ENCODE results near the gene THEMIS2.
"Not testable (repeated sequence)": the region's sequence is repeated elsewhere in the genome, so short reads cannot be mapped to it uniquely, and the experiment has no call there.

Gene THEMIS2

DNA sequence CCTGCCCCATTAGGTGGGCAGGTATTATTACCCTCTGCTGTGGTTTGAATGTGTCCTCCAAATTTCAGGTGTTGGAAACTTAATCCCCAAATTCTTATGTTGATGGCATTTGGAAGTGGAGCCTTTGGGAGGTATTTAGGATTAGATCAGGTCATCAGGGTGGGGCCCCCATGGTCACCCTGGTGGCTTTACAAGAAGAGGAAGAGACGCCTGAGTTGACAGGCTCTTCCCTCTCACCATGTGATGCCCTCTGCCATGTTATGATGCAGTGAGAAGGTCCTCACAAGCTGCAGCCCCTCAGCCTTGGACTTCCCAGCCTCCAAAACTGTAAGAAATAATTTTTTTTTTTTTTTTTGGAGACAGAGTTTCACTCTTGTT, 8.8 kb upstream of the THEMIS2 start:
- DNase-seq: no peak

DNA sequence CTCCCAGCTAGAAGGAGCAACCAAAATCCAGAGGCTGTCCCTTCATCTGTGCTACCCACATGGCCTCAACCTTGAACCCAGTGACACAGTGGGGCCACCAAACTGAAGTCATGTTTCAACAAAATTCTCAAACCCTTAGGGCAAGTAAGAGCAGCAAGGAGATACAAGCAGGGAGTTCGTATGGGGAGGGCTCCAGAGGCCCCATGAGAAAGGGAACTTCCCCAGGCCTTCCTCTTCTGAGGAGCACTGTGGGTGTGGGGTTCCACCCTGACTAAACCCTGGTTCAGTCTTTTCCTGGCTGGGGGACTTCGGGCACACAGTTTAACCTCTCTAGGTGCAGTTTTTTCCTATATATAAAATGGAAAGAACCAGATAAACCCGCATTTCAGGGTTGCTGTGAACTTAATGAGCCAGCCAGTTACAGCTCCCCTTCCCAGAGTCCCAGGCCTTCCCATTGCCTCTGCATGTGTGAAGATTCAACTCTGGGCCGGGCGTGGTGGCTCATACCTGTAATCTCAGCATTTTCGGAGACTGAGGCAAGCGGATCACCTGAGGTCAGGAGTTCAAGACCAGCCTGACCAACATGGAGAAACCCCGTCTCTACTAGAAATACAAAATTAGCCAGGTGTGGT, 8.0 kb upstream of the THEMIS2 start:
- peak; percentile 51 to 53 for DNase-seq

DNA sequence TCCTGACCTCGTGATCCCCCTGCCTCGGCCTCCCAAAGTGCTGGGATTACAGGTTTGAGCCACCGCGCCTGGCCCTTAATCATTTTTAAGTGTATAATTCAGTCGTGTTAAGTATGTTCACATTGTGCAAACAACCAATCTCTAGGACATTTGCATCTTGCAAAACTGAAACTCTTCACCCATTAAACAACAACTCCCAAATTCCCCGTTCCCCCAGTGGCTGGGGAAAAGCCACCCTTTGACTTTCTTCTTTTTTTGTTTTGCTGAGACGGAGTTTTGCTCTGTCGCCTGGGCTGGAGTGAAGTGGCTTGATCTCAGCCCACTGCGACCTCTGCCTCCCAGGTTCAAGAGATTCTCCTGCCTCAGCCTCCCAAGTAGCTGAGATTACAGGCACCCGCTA, 6.5 kb upstream of the THEMIS2 start:
- DNase-seq: no peak

DNA sequence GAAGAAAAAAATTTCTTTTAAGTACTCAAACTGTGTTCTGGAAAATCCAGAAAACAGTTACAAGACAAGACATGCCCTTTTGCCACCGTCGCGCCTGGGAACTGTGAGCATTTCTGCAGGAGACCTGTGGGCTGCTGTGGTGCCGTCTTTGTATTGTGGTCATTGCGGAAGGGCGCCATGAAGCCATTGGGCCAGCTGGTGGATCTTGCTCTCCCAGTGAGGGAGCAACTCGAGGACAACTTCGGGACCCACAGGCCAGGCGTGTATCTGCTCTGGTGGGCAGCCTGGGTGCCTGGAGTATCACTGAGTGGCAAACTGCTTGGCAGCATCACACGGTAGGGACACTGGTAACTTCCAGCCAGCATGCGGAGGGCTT, 3.8 kb upstream of the THEMIS2 start:
- no peak for DNase-seq

DNA sequence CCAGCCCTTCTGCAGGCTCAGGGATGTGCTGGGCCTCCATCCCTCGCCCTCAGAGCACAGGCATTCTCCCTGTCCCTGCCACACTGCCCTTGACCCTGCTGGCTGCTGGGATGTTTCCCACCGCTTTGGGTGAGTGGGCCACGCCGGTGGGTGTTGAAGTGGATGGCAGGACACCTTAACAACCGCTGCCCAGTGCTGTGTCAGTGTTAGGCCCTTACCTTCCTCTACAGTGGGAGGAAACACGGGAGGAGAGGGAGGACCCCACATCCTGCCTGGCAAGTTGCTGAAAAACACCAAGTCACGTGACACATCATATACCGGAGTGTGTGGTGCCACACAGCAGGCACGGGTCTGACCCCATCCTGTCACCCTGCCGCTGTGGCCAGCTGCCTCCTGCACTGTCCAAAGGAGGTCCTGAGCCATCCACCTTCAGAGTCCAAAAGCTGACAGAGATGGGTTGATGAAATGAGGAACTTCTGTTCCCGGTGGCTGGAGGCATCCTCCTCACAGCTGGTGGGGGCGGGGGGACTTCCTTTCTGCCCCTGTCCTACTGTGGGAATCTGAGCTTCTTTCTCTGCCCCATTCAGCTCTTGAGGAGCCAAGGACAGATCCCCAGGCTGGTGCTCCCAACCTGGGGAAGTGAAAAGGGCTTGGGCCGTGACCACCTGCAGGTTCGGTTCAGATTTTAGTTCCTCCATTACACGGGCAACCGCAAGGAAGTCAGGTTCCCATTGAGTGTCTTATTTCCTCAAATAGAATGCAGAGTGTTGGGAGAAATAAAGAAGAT, 3.2 kb upstream of the THEMIS2 start:
- DNase-seq: peak; percentile 73

DNA sequence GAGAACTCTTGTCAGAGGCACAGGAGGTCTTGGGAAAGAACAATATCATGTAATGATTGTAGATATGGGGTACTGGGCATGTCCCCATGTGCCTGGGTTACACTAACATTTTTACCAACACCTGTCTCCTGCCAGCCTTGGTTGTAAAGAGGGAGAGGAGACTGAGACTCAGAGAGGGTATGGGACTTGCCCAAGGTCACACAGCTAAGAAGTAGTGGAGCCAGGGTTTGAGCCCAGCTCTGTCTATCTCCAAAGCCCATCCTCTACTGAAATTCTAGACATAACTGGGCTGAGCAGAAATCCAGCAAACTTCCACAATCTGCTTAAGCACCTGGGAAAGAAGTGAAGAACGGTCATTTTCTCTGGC, 2.6 kb upstream of the THEMIS2 start:
- DNase-seq: no peak

DNA sequence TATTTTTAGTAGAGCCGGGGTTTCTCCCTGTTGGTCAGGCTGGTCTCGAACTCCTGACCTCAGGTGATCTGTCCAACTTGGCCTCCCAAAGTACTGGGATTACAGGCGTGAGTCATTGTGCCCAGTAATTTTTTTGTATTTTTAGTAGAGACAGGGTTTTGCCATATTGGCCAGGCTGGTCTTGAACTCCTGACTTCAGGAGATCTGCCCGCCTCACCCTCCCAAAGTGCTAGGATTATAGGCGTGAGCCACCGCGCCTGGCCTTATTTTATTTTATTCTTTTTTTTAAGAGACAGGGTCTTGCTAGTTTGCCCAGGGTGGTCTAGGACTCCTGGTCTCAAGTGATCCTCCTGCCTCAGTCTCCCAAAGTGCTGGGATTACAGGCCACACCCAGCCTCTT, 1.3 kb upstream of the THEMIS2 start:
- not testable (repeated sequence) for DNase-seq

DNA sequence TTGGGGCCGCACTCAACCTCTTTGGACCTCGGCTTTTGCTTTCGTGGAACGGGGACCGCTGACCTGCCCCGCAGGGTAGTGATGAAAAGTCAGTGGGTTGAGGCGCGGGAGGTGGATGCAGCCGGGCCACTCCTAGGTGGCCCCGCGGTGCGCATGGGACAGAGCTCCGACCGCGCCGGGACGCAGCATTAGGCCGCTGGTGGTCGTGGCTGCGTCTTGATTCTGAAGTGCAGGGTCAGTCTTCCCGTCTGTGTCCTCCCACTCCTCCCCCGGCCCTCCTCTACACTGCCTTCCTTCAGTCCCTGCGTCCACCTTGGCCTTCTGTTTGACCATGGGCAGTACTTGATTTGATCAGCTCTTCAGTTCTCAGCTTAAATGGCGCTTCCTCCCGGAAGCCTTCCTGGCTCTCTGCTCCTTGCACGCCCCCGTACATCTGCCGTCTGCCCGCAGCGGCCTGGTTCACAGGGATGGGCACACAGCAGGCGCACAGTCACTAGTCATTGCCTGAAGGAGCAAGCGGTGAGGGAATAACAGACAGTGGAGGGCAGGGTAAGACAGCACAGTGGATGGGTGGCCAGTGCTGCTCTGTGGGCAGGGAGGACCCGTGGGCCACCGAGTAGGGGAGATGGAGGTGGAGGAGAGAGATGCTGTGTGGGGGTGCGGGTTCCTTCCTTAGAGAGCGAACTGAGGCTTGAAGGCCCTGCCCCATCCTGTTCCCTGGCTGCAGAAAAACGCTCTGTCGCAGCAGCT, 633 bp downstream of the THEMIS2 start:
- peak; percentile 70 to 72 for DNase-seq

DNA sequence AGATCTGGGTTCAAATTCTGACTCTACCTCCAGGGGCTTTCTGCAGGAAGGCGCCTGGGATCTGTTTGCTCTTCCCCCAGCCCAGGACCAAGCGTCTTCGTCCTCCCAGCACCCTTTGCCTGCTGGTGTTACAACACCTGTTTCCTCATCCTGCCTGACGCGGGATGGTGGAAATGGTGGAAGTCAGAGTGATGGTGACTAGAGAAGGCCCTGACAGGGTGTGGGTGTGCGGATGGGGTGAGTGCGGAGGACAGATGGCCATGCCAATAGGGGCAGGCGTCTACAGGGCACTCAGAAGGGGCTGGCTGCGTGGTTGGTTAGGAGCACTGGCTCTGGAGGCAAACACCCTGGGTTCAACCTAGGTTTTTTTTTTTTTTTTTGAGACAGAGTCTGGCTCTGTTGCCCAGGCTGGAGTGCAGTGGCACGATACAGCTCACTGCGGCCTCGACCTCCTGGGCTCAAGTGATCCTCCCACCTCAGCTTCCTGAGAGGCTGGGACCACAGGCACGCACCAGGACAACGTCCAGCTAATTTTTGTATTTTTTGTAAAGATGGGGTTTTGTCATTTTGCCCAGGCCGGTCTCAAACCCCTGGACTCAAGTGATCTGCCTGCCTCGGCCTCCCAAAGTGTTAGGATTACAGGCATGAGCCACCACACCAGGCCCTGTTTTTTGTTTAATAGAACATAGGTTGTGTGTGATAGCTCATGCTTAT, 1.5 kb downstream of the THEMIS2 start:
- DNase-seq: no peak

DNA sequence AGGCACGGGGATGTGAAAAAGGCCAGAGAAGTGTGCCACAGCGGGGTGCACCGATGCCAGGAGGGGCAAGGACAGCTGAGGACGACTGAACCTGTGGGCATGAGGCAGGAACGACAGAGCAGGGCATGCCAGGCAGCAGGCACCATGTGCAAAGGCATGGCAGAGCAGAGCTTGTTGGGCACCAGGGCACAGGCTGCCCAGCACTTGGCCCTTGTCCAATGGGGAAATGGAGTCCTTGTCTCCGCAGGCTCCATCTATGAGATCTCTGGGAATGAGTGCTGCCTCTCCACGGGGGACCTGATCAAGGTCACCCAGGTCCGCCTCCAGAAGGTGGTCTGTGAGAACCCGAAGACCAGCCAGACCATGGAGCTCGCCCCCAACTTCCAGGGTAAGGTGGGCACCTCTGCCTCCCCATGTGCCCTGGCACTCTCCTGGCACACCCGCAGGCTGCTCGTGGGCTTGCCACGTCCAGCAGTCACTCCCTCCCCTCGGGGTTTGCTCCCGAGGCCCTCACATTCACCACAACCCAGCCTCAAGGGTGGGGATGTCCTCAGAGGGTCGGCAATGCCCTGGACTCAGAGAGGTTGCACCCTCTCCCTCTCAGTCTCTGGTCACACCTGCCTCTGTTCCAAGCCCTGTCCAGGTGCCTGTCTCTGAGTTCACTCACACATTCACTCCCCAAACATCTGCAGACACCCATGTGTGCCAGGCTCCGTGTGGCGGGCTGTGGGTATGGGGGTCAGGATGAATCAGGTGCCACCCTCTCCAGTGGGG, 4.2 kb downstream of the THEMIS2 start:
- no peak for DNase-seq

DNA sequence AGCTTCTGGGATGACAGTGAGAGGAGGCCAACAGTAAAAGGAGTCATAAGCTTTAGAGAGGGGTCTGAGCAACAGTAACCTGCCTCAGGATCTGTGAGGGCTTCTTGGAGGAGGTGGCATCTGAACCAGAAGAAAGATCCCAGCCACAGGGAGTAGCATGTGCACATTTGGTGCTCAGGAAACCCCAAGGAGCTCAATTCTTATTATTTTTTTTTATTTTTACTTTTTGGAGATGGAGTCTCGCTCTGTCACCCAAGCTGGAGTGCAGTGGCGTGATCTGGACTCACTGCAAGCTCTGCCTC, 4.7 kb downstream of the THEMIS2 start:
- DNase-seq: no peak

DNA sequence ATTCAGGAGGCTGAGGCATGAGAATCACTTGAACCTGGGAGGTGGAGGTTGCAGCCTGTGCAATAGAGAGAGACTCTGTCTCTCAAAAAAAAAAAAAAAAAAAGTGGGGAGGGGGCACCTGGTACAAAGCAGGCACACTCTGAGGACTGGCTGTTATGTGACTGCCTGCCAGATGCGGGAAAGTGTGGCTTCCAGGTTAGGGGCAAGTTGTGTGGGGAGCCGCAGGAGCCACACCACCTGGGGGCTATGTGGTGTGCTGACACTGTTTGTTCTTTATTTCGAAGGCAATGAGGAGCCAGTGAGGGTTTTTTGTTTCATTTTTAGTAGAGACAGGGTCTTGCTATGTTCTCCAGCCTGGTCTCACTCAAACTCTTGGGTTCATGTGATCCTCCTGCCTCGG, 5.7 kb downstream of the THEMIS2 start:
- no peak for DNase-seq

DNA sequence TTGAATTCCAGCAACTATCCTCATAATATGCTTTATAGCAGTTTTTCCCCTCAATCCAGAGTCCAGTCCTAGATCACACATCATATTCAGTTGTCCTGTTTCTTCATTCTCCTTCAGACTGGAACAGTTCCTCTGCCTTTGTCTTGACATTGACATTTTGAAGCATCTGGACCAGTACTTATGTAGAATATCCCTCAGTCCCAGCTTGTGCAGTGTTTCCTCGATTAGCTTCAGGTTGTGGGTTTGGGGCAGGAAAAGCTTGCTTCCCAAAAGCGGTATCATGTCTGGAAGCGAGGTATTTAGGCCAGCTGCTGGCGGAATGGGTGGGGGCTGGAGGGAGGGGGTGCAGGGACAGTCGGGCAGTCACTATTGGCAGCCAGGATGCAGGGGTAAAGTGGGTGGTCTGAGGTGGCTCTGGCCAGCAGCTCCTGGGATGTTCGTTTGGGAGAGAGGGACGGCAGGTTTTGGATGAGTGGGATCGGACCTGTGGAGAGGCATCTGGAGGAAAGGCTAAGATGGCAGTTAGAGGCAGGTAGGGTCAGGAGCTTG, 6.5 kb downstream of the THEMIS2 start:
- DNase-seq: no peak

DNA sequence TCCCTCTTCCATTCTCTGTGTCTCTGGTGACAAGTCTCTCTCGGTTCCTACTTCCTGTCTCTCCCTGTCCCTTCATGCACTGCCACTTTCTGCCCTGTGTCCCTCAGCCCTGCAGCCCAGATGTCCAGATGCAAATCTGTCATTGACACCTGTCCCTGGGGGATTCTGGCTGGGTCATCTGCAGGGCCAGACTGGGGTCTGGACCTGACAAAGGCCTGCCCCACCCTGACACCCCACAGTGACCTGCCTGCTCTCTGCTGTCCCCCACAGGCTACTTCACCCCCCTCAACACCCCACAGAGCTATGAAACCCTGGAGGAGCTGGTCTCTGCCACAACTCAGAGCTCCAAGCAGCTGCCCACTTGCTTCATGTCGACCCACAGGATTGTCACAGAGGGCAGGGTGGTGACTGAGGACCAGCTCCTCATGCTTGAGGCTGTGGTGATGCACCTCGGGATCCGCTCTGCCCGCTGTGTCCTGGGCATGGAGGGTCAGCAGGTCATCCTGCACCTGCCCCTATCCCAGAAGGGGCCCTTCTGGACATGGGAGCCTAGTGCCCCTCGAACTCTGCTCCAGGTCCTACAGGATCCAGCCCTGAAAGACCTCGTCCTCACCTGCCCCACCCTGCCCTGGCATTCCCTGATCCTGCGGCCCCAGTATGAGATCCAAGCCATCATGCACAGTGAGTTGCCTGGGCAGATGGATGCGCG, 7.2 kb downstream of the THEMIS2 start:
- no peak for DNase-seq

DNA sequence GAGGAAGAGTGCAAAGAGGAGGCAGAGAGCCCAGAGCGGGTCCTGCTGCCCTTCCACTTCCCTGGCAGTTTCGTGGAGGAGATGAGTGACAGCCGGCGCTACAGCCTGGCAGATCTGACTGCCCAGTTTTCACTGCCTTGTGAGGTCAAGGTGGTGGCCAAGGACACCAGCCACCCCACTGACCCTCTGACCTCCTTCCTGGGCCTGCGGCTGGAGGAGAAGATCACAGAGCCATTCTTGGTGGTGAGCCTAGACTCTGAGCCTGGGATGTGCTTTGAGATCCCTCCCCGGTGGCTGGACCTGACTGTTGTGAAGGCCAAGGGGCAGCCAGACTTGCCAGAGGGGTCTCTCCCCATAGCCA, 10.2 kb downstream of the THEMIS2 start:
- DNase-seq: no peak

DNA sequence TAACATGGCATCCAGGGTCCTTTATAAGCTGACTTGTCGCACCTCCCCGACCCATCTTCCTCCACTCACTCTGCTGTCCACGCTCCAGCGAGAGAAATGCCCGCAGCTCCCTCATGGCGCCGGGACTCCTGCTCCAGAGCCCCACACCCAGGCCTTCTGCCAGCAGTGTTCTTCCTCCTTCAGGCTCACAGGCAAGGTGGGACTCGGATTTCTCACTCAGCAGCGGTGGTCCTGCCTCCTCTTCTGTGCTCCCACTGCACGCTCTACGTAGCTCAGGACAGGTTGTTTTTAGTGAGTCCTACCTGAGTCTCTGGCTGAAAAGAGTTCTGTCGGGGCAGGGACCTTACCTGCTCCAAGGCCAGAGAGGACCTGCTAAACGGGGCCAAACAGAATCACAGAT, 11.2 kb downstream of the THEMIS2 start:
- DNase-seq: no peak

DNA sequence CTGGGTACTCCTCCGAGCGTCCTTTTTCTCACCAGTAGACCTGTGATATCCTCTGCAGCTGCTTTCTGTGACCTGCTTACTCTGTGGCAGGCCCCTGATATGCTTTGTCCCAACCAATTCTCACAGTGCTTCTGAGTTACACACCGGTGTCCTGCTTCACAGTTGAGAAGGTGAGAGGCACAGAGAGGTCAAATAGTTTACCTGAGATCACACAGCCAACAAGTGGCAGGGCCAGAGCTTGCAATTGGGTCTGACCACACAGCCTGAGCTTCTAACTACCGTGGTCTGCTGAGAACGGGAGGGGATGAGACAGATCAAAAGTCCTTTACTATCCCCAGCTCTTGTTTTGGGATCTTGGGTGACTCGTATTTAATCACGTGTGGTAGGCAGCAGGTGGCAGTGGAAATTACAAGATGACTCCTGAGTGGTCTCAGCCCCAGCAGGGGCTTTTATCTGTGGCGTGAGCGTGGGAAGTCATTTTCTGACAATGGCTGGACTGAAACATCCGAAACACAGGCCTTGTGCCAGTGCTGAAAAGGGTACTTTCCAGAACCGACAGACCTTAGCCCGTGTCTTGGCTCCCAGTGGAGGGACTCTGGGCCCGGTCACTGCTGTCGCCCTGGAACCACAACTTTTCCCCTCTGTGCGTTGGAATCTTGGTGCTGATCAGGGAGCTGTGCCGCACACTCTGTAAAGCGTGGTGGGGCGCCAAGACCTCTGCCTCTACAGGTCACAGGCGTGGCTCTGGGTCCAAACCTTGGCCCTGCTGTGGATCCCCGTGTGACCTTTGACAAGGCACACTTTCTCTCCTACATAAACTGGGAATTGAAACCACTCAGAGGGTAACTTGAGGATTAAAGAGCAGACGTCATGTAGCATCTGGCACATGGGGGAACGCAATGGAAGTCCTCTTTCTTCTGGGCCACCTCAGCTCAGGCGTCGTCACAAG, 11.9 kb downstream of the THEMIS2 start:
- DNase-seq: peak in 1 of 2 experiments; percentile 44

DNA sequence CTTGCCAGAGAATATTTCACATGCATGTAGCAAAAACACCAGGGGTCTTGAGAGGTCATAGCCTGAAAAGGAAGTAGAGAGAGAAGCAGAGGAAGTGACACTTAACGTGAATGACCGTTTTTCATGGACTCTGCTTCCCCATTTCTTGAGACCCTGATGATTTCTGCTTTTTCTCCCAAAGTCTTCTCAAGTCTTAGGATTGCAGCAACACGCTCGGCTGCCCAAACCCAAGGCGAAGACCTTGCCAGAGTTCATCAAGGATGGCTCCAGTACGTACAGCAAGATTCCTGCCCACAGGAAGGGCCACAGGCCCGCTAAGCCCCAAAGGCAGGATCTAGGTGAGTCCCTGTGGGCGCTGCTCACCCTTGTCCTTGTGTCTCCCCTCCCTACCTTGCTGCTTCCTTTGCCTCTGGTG, 12.8 kb downstream of the THEMIS2 start:
- DNase-seq: no peak

DNA sequence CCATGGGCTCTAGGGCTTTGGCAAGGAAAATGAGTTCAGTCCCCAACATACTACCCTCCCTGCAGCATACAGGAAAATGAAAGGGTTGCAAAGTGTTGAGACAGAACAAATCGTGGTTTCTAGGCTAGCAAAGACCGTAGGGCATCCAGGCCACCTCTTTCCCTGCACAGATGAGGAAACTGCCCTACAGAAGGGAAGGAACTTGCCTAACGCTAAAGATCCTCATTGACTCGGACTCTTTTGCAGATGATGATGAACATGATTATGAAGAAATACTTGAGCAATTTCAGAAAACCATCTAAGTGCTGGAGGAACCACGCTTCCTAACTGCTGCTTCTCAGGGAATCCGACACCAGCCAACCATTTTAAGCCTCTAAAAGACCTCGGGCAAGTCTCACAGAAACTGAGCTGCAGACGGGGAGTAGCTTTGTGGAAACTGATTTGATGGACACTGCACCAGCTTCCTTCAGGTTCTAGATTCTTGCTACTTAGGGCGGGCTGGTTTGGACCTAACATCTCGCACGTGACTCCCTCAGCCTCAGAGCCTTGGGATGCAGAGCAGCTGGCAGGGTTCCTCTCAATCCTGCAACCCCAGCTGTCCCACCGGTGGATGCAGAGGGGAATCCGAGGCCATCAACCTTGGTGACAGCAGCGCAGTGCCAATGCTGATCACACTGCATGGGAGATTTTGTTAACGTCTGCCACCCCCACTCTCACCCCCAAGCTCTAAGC, 13.4 kb downstream of the THEMIS2 start:
- no peak for DNase-seq

DNA sequence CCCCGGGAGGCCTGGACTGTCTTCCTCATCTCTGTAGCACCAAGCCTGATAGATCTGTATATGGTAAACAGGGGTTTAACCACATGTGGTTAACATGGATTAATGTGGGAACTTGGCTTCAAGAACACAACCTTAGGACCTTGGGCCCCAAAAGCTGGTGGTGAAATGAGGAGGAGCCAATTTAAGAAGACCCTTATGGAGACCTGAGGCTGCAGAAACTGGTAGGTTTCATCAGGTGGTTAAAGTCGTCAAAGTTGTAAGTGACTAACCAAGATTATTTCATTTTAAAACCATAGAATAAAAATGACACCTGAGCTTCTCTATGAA, 14.0 kb downstream of the THEMIS2 start:
- DNase-seq: peak in 1 of 2 experiments; percentile 32
